Eye (tissue), 1 donor: ENCODE measurements around the gene SUN2.
"Not testable (repeated sequence)": the region's sequence is repeated elsewhere in the genome, so short reads cannot be mapped to it uniquely, and the experiment has no call there.

Experiments
- DNase-seq: peaks from one replicate; pipeline ENCODE4 v3.0.0-alpha.2; 2015

The SUN2 gene

GRCh38 chr22:38755911-38756532 is at the start of gene SUN2:
Gene SUN2 (minus strand): TSS chr22:38755998. CDS start chr22:38752628, 3,370 bp downstream.
- peak; percentile 95 for DNase-seq

- DNase-seq = not testable (repeated sequence)
Measured at GRCh38 chr22:38805041-38805593, 49.3 kb upstream of the SUN2 start.

DNA sequence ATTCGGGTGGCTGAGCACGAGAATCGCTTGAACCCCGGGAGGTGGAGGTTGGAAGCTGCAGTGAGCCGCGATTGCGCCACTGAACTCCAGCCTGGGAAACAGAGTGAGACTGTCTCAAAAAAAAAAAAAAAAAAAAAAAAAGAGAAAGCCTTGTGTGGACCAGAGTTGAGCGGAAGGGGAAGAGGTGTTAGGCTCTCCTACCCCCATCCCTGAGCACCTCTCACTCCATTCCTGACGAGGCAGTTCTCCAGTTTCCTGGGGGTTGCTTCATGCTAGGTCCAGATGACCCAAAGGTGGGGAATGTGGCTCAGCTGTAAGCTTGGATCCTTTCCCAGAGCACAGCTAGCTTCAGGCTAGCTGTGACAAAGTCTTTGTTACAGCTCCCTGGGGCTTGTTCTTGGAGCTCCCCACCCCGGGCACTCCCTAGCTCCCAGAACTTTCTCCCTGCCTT is 46.9 kb upstream of the SUN2 start:
- DNase-seq = peak; percentile 31

- DNase-seq = no peak
Measured at GRCh38 chr22:38799265-38800002, 43.6 kb upstream of the SUN2 start.

DNA sequence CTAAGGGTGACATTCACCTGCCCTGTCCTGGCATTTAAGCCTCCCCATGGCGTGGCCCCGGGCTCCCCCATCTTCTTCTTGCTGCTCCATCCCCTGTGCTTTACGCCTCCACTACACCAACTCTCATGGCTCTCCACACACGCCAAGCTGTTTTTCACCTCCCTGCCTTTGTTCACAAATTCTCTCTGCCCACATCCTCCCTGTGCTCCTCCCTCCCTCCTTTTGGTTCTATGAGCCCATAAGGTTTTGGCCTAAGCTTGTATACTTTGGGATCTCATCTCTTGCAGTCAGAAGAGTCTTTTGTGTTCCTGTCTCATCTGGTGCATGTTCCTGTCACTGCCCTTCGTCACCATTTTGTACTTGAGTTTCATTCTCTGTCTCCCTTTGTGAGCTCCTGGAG is 42.7 kb upstream of the SUN2 start:
- DNase-seq = no peak

GRCh38 chr22:38796262-38796957 is 40.6 kb upstream of the SUN2 start:
- no peak for DNase-seq

DNA sequence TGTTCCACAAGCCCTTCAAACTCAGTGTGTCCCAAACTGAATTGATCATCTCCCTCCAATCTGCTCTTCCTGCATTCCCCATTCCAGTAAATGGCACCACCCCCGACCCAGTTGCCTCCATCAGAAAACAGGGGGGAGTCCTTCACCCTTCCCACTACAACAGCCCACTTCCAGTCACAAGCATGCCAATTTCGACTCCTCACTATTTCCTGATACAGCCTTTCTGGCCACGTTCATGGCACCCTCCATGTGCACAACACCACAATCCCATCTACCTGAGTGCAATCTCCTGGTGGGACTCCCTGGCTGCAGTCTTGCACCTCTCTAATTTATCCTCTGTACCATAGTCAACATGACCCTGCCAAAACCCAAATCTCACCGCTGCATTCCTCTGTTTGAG is 39.8 kb upstream of the SUN2 start:
- no peak for DNase-seq

GRCh38 chr22:38793721-38794466 is 38.1 kb upstream of the SUN2 start, which contains the start of gene DNAL4:
Gene DNAL4 (minus strand): TSS chr22:38794143. CDS start chr22:38782731, 11,412 bp downstream.
- DNase-seq = peak; percentile 99

GRCh38 chr22:38793317-38793716 is 37.5 kb upstream of the SUN2 start:
- no peak for DNase-seq

- no peak for DNase-seq
Measured at GRCh38 chr22:38792833-38793232, 37.0 kb upstream of the SUN2 start.

- DNase-seq = no peak
Measured at GRCh38 chr22:38789606-38790005, 33.8 kb upstream of the SUN2 start.

DNA sequence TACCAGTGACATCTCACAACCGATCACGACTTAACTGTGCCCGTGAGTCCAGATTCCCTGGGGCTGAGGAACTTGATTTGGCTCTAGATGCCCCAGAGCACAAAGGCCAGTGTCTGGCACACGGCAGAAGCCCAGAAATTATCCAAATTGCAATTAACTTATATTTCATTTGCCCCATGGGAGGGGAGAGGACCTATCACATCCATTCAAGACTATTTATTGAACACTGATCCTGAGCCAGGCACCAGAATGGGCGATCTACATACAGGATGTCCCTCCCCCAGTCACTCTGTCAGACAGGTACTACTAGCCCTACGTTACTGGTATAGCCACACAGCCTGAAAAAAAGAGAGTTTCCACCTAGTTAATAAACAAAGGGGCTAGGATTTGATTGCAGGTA is 33.0 kb upstream of the SUN2 start:
- no peak for DNase-seq

- peak; percentile 53 for DNase-seq
Measured at GRCh38 chr22:38788021-38788816, 32.4 kb upstream of the SUN2 start.

DNA sequence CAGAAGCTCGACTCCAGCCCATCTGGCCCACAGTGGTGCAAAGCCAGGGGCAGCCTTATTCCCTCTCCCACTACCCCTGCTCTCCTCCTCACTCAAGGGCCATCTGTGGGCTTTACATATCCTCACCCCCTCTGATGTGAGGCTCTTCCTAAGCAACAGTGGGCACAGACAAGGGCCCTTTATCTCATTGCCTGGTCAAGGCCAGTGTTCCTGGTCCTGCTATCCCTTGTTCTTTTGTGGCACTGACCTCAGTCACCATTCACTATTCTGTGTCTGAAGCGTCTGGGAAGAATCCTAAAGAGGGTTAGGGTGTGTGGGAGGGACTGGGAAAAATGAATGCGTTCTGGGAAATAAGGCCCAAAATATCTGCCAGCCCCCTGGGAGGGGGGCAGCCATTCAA is 30.8 kb upstream of the SUN2 start:
- DNase-seq = no peak

DNA sequence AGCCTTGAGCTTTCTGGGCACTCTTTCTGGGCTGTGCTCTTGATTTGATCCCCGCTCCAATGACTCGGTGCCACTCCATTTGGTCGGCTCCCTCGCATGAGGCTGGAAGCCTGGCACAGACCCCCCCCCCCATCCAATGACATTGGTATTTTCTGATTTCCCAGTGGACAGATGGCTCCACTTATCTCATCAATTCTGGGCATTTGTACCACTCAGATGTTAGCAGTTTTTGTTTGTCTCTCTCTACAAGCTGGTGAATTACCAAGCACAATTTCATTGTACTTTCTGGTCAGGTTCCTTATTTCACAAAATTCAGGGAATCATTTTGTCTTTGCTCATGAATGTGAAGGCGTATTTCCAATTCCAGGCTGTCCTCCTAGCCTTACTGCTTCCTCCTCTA is 29.1 kb upstream of the SUN2 start:
- no peak for DNase-seq

GRCh38 chr22:38784035-38784434 is 28.2 kb upstream of the SUN2 start:
- no peak for DNase-seq

DNA sequence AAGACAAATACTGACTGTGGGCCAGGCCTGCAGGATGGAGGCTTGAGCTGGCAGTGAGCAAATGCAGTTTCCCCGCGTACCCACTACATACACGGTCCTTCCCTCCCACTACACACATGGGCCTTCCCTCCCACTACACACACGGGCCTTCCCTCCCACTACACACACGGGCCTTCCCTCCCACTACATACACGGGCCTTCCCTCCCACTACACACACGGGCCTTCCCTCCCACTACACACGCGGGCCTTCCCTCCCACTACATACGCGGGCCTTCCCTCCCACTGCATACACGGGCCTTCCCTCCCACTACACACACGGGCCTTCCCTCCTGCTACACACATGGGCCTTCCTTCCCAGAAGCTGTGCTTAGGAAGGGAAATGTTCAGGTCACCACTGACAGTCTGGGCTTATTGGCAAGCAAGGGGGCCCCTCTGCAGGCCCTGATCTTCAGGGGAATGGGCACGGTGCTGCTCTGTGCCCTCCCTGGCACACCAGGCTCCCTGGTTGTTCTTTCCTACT is 27.4 kb upstream of the SUN2 start:
- DNase-seq = no peak

DNA sequence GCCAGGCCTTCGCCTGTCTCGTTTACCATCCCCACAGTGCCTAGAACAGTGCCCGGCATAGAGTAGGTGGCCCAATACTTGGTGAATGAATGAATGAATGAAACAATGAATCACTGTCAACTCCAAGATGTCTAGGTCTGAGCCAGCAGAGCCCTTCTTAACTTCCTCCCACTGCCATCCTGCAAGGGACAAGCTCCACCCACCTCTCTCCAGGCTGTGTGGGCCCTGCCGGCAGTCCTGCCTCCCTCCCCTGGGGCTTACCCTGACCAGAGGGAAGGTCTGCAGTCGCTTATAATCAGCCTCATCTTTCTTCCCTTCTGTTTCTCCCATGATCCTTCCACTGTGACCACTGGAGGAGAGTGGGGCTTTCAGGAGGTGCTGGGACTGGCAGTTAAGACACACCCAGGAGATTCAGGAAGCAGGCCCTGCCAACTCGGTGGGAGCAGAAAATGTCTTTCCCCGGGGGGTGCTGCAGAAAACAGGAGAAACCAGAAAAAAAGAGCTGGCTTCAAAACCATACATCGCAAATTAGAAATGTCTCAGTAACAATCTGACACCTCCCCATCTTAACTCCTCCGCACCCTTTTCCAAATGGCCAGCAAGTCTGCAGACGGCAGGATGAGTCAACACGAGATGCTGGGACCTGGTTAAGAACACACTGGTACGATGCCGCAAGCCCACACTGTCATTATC is 26.8 kb upstream of the SUN2 start:
- peak; percentile 44 for DNase-seq

DNA sequence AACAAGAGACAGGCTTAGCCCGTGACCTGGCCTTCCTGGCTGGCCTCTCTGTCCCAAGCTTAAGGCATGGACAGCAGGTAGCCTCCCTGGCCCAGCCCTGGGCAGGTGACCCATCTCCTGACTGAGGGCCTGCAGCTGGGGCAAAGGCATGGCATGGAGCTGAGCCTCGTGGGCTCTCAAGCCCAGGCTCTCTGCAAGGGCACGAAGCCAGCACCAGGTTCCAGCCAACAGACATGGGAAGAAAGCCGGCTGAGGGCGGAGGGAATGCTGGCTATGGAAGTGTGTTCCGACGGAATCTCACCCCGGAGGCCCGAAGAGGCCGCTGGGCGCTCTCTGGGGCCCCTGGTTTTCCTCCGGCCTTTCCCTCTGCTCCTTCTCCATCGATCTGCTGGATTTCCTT is 25.2 kb upstream of the SUN2 start:
- no peak for DNase-seq

DNA sequence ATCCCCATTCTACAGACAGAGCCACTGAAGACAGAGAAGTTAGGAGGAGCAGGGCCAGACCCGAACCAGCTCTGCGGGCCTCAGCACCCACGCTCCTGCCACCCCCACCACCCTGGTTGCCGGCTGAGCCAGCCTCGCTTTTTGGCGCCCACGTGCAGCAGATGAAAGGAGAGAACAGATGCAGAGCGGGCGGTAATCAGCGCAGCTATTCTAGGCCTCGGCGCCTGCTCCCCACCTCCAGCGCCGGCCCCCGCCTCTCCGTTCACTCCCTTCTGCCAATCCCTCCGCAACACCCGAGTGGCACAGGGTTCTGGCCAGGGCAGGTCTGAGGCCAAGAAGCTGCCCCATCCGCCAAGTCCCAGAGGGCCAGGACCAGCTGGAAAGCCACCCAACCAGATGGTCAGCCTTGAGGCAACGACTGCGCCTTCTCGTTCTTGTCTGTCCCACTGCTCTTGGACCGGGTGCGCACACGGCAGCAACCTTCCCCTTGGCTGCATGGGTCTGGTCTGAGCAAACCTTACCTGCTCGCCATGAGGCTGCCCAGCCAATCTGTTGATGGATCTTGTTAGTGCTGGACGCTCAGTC is 21.4 kb upstream of the SUN2 start:
- no peak for DNase-seq

- no peak for DNase-seq
Measured at GRCh38 chr22:38776086-38776485, 20.3 kb upstream of the SUN2 start.
